PC-9 (cell line): ENCODE data around the gene CDK5RAP2. TPM values are rescaled to one million over a fixed set of nuclear protein-coding genes. Genes with fewer than 3 reads are reported as not detected.

Source experiments
- BruUV-seq: library from RNA; stranded (reverse); fragments of 400-500 nt; replicated peaks from 2 replicates; lab custom pipeline; 2021; lab: Mats Ljungman, UMichigan
- CTCF ChIA-PET: fragments of 300-600 bp; sonication (Branson Sonifier 250); formaldehyde crosslinking; loops from one replicate; lab custom pipeline; 2022; ENCODE audit warnings: antibody characterized with exemption; lab: Charles Lee
- POLR2A ChIA-PET: fragments of 300-600 bp; sonication (Branson Sonifier 250); formaldehyde crosslinking; loops from one replicate; lab custom pipeline; 2022; ENCODE audit warnings: antibody characterized with exemption; ENCODE audit not compliant: unreplicated experiment; lab: Charles Lee
- DNase-seq, 2 experiments: peaks; one replicate each; pipeline versions ENCODE4 v3.0.0 to v3.0.0-alpha.2; 2015 to 2022; ENCODE audit warnings: mixed read lengths in 1 of 2
- H2AFZ ChIP-seq: fragments of 200-600 bp; sonication (generic); 2 replicates; pipeline ENCODE4 v1.8.1; 2017; ENCODE audit warnings: antibody characterized with exemption
- H3F3A ChIP-seq: fragments of 200-600 bp; sonication (generic); 2 replicates; pipeline ENCODE4 v1.8.1; 2017; ENCODE audit warnings: antibody characterized with exemption, mild to moderate bottlenecking, low read depth; ENCODE audit not compliant: insufficient read depth
- H3K27ac ChIP-seq: fragments of 200-600 bp; sonication (generic); 2 replicates; pipeline ENCODE4 v1.6.1; 2016; ENCODE audit warnings: mixed run types
- H3K27me3 ChIP-seq: fragments of 200-600 bp; sonication (generic); 2 replicates; pipeline ENCODE4 v1.6.1; 2016; ENCODE audit warnings: low read depth, mixed run types; ENCODE audit not compliant: insufficient read depth
- H3K36me3 ChIP-seq: fragments of 200-600 bp; sonication (generic); 2 replicates; pipeline ENCODE4 v1.6.1; 2016; ENCODE audit warnings: low read depth, mixed run types
- H3K4me1 ChIP-seq: fragments of 200-600 bp; sonication (generic); replicated peaks from 2 replicates; pipeline ENCODE4 v1.6.1; 2016; ENCODE audit warnings: mixed run types; ENCODE audit not compliant: insufficient read depth
- H3K4me2 ChIP-seq: fragments of 200-600 bp; sonication (generic); 2 replicates; pipeline ENCODE4 v1.6.1; 2017; ENCODE audit warnings: mixed run types
- H3K4me3 ChIP-seq: fragments of 200-600 bp; sonication (generic); 2 replicates; pipeline ENCODE4 v1.6.1; 2016; ENCODE audit warnings: mixed run types
- H3K79me2 ChIP-seq: fragments of 200-600 bp; sonication (generic); 2 replicates; pipeline ENCODE4 v1.6.1; 2017; ENCODE audit warnings: low read depth, mixed run types
- H3K9me2 ChIP-seq: fragments of 200-600 bp; sonication (generic); 2 replicates; pipeline ENCODE4 v1.8.1; 2017; ENCODE audit warnings: mild to moderate bottlenecking; ENCODE audit not compliant: insufficient read depth
- H3K9me3 ChIP-seq: fragments of 200-600 bp; sonication (generic); 2 replicates; pipeline ENCODE4 v1.8.1; 2016; ENCODE audit warnings: low read depth; ENCODE audit not compliant: insufficient read depth
- H4K20me1 ChIP-seq: fragments of 200-600 bp; sonication (generic); 2 replicates; pipeline ENCODE4 v1.8.1; 2017; ENCODE audit not compliant: insufficient read depth
- CTCF ChIP-seq: fragments of 200-600 bp; sonication (generic); conservative IDR thresholded peaks from 2 replicates; pipeline ENCODE4 v1.6.1; 2017; ENCODE audit warnings: mixed run types, antibody characterized with exemption, mild to moderate bottlenecking, moderate library complexity
- EZH2 ChIP-seq: fragments of 200-600 bp; sonication (generic); IDR thresholded peaks from 2 replicates; pipeline ENCODE4 v1.8.0; 2017; ENCODE audit warnings: antibody characterized with exemption, low read depth
- intact Hi-C: fragments of 100-400 bp; cut with micrococcal nuclease; formaldehyde crosslinking; loops from one replicate; pipeline ENCODE4 v1.10.0; 2022; ENCODE audit not compliant: unreplicated experiment
- total RNA-seq: library from RNA; stranded (reverse); gene quantifications from 2 replicates; pipeline ENCODE4 v1.2.3, GENCODE V29; 2021

CDK5RAP2 gene
- total RNA-seq, 1 experiment from 2014 or later, result 113 TPM

GRCh38 chr9:120514405-120514804, 65.6 kb downstream of the CDK5RAP2 start:
- POLR2A ChIA-PET, result no interaction called here

GRCh38 chr9:120513825-120514396, 66.1 kb downstream of the CDK5RAP2 start:
- no peak for DNase-seq
- intact Hi-C loops, result no loop called here
- Histone ChIP-seq H3K79me2 (no peaks in the 10 kb centered on the region), H3K27ac (no peak overlapping the region), H3K9me3 (no peaks in the 10 kb centered on the region), H3K4me2 (no peak overlapping the region), H4K20me1 (no peaks in the 10 kb centered on the region), H3F3A (no peaks in the 10 kb centered on the region), H2AFZ (no peak overlapping the region), H3K4me3 (no peak overlapping the region), H3K9me2 (no peaks in the 10 kb centered on the region), H3K4me1 (no peaks in the 10 kb centered on the region), H3K36me3 (peaks cover 23% of the 10 kb centered on the region; the same call in 1 of the 2 replicates), H3K27me3 (no peaks in the 10 kb centered on the region)
- no TSS peak for BruUV-seq
- TF ChIP-seq EZH2 (no peak), CTCF (no peak)
- POLR2A ChIA-PET, result no interaction called here
- CTCF ChIA-PET, result no interaction called here

More at GRCh38 chr9:120514405-120514804, 65.6 kb downstream of the CDK5RAP2 start:
- no TSS peak for BruUV-seq
- no peak for DNase-seq
- Histone ChIP-seq H3K79me2 (no peaks in the 10 kb centered on the region), H3F3A (no peaks in the 10 kb centered on the region), H4K20me1 (no peaks in the 10 kb centered on the region), H3K9me3 (no peaks in the 10 kb centered on the region), H3K4me3 (no peak overlapping the region), H3K36me3 (peaks cover 24% of the 10 kb centered on the region), H3K27ac (no peak overlapping the region), H3K27me3 (no peaks in the 10 kb centered on the region), H2AFZ (no peak overlapping the region), H3K4me2 (no peak overlapping the region), H3K4me1 (no peaks in the 10 kb centered on the region), H3K9me2 (no peaks in the 10 kb centered on the region)
- CTCF ChIA-PET, result no interaction called here
- TF ChIP-seq CTCF (no peak), EZH2 (no peak)
- intact Hi-C loops, result no loop called here

GRCh38 chr9:120510816-120511215, 69.2 kb downstream of the CDK5RAP2 start:
- no TSS peak for BruUV-seq
- Histone ChIP-seq H3K79me2 (no peaks in the 10 kb centered on the region), H4K20me1 (no peaks in the 10 kb centered on the region), H3K4me3 (no peak overlapping the region), H3K4me1 (no peaks in the 10 kb centered on the region), H3K9me2 (no peaks in the 10 kb centered on the region), H3K27me3 (no peaks in the 10 kb centered on the region), H3K9me3 (no peaks in the 10 kb centered on the region), H3K4me2 (no peak overlapping the region), H3K27ac (no peak overlapping the region), H3K36me3 (0 out of 2 replicates have a peak, but pooled peaks cover 18% of the 10 kb centered on the region), H2AFZ (no peak overlapping the region), H3F3A (no peaks in the 10 kb centered on the region)
- ChIA-PET CTCF (no interaction called here), POLR2A (no interaction called here)
- TF ChIP-seq CTCF (no peak), EZH2 (no peak)
- intact Hi-C loops, result no loop called here
- no peak for DNase-seq
